Loucy (cell line): ENCODE measurements around the gene MYCBPAP.

Experiments
- H2AFZ ChIP-seq: fragments of 200-600 bp; sonication (generic); 2 replicates; pipeline ENCODE4 v1.6.0; 2016; ENCODE audit warnings: antibody characterized with exemption, mild to moderate bottlenecking, low read length, moderate library complexity
- H3F3A ChIP-seq: fragments of 200-600 bp; 2 replicates; pipeline ENCODE4 v1.6.0; 2016; ENCODE audit warnings: antibody characterized with exemption, low read depth, mild to moderate bottlenecking
- H3K27me3 ChIP-seq: fragments of 200-600 bp; sonication (generic); 2 replicates; pipeline ENCODE4 v1.6.1; 2014; ENCODE audit warnings: low read length, mild to moderate bottlenecking; ENCODE audit not compliant: insufficient read depth, poor library complexity, severe bottlenecking
- H3K36me3 ChIP-seq: fragments of 200-600 bp; sonication (generic); 2 replicates; pipeline ENCODE4 v1.6.1; 2016; ENCODE audit warnings: low read length; ENCODE audit not compliant: insufficient read depth
- H3K4me1 ChIP-seq: fragments of 200-600 bp; sonication (generic); 2 replicates; pipeline ENCODE4 v1.5.1; 2014; ENCODE audit warnings: low read length, mild to moderate bottlenecking; ENCODE audit not compliant: insufficient read depth, poor library complexity, severe bottlenecking
- H3K4me2 ChIP-seq: fragments of 200-600 bp; sonication (generic); 2 replicates; pipeline ENCODE4 v1.6.0; 2014; ENCODE audit warnings: antibody characterized with exemption, low read length, low read depth, mild to moderate bottlenecking; ENCODE audit not compliant: poor library complexity, severe bottlenecking
- H3K4me3 ChIP-seq: fragments of 200-600 bp; sonication (generic); 2 replicates; pipeline ENCODE4 v1.5.1; 2014; ENCODE audit warnings: low read length, mild to moderate bottlenecking, mixed read lengths; ENCODE audit not compliant: poor library complexity, severe bottlenecking
- H3K79me2 ChIP-seq: fragments of 200-600 bp; sonication (generic); 2 replicates; pipeline ENCODE4 v1.6.1; 2014; ENCODE audit warnings: low read length; ENCODE audit not compliant: insufficient read depth
- H3K9ac ChIP-seq: fragments of 200-600 bp; sonication (generic); 2 replicates; pipeline ENCODE4 v1.6.0; 2014; ENCODE audit warnings: mild to moderate bottlenecking, low read depth, low read length, moderate library complexity; ENCODE audit not compliant: poor library complexity, severe bottlenecking
- H3K9me2 ChIP-seq: fragments of 200-600 bp; sonication (generic); replicated peaks from 2 replicates; pipeline ENCODE4 v1.6.1; 2016; ENCODE audit warnings: low read depth, low read length, mixed read lengths
- H3K9me3 ChIP-seq: fragments of 200-600 bp; sonication (generic); 2 replicates; pipeline ENCODE4 v1.6.1; 2014; ENCODE audit warnings: mild to moderate bottlenecking, antibody characterized with exemption, low read length, low read depth; ENCODE audit not compliant: insufficient read depth
- H4K20me1 ChIP-seq: fragments of 200-600 bp; sonication (generic); 2 replicates; pipeline ENCODE4 v1.6.0; 2014; ENCODE audit warnings: antibody characterized with exemption, low read length, mild to moderate bottlenecking; ENCODE audit not compliant: insufficient read depth, poor library complexity, severe bottlenecking
- CTCF ChIP-seq: fragments of 200-600 bp; sonication (generic); conservative IDR thresholded peaks from 2 replicates; pipeline ENCODE4 v1.5.1; 2014; ENCODE audit warnings: mild to moderate bottlenecking, antibody characterized with exemption, low read length
- EZH2phosphoT487 ChIP-seq: fragments of 200-600 bp; IDR thresholded peaks from 2 replicates; pipeline ENCODE4 v1.6.1; 2018; ENCODE audit warnings: antibody characterized with exemption, mild to moderate bottlenecking, moderate library complexity, borderline replicate concordance

Gene MYCBPAP

GRCh38 chr17:50527949-50528474 is 19.8 kb downstream of the MYCBPAP start:
- Histone ChIP-seq H3F3A (no peaks in the 10 kb centered on the region), H3K9me3 (no peaks in the 10 kb centered on the region), H3K79me2 (no peaks in the 10 kb centered on the region), H3K9me2 (no peaks in the 10 kb centered on the region), H3K36me3 (no peaks in the 10 kb centered on the region), H3K27me3 (no peaks in the 10 kb centered on the region), H2AFZ (no peak overlapping the region), H3K4me1 (no peaks in the 10 kb centered on the region), H3K4me3 (no peak overlapping the region), H3K4me2 (no peak overlapping the region), H3K9ac (no peak overlapping the region), H4K20me1 (no peaks in the 10 kb centered on the region)
- TF ChIP-seq EZH2phosphoT487 (no peak), CTCF (no peak)

DNA sequence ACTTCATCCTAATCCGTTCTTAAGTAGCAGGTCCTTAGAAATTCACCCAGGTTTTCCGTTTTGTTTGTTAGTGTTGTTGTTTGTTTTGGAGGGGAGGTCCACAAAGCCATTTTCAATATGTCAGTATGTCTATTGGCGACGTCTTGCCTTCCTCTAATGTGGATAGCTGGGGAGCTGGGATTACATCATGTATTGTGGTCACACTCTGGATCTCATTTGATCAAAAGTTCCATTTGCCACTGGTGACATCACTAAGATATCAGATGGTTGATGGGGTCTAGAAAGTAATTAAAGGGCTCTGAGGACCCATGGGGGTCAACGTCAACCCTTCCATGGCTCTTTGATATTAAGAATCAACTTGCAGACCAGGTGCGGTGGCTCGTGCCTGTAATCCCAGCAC is 21.6 kb downstream of the MYCBPAP start:
- Histone ChIP-seq H3K9ac (no peak overlapping the region), H3K4me2 (no peak overlapping the region), H3K27me3 (no peaks in the 10 kb centered on the region), H3K9me3 (no peaks in the 10 kb centered on the region), H3K4me3 (no peak overlapping the region), H3K36me3 (no peaks in the 10 kb centered on the region), H3F3A (no peaks in the 10 kb centered on the region), H3K4me1 (no peaks in the 10 kb centered on the region), H2AFZ (no peak overlapping the region), H3K79me2 (no peaks in the 10 kb centered on the region), H4K20me1 (no peaks in the 10 kb centered on the region), H3K9me2 (no peaks in the 10 kb centered on the region)
- TF ChIP-seq EZH2phosphoT487 (no peak), CTCF (no peak)

GRCh38 chr17:50531428-50532025 is 23.3 kb downstream of the MYCBPAP start:
- Histone ChIP-seq H3K4me1 (no peaks in the 10 kb centered on the region), H2AFZ (no peak overlapping the region), H3K9me2 (no peaks in the 10 kb centered on the region), H3K79me2 (no peaks in the 10 kb centered on the region), H3K36me3 (no peaks in the 10 kb centered on the region), H3K4me3 (no peak overlapping the region), H3K9ac (no peak overlapping the region), H4K20me1 (no peaks in the 10 kb centered on the region), H3K27me3 (no peaks in the 10 kb centered on the region), H3K9me3 (no peaks in the 10 kb centered on the region), H3K4me2 (no peak overlapping the region), H3F3A (no peaks in the 10 kb centered on the region)
- TF ChIP-seq CTCF = no peak
